A549 treated with Mapracorat at 1 μM for 4 hours (cell line): ENCODE results near the gene CDY2A. TPM values are rescaled to one million over a fixed set of nuclear protein-coding genes. Genes with fewer than 3 reads are reported as not detected.

Experiments
- total RNA-seq: library from RNA; stranded (reverse); fragments of 200-300 nt; extraction: Qiagen RNA extraction; gene quantifications from 5 replicates; pipeline ENCODE4 v1.2.3, GENCODE V29; 2022

Gene CDY2A, protein sequence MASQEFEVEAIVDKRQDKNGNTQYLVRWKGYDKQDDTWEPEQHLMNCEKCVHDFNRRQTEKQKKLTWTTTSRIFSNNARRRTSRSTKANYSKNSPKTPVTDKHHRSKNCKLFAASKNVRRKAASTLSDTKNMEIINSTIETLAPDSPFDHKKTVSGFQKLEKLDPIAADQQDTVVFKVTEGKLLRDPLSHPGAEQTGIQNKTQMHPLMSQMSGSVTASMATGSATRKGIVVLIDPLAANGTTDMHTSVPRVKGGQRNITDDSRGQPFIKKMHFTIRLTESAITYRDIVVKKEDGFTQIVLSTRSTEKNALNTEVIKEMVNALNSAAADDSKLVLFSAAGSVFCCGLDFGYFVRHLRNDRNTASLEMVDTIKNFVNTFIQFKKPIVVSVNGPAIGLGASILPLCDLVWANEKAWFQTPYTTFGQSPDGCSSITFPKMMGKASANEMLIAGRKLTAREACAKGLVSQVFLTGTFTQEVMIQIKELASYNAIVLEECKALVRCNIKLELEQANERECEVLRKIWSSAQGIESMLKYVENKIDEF
- not detected in 5 replicates for total RNA-seq

DNA sequence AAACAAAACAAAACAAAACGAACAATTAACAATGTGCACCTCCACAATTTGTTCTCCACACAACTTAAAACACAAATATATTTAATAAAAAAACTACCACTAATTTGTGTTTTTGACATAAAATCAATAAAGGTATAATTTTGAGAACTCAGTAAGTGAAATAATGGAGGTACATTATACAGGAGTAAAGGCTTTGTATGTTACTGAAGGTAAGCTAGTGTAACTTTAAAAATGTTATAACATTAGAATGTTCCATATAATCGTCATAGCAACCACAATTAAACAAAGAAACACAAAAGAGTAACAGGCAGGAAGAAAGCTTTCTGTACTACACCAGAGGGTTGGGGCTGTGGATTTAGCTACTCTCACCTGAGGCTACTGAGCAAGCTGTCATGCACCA lies at the start of gene CDY2A:
TSS of gene CDY2A (plus strand) at position 301 of the 400 bp plus-strand sequence. CDS start 328 bp downstream, outside the sequence.

Other genes with a start within 250 kb of the CDY2A start
- gene CDY2B, start 145.6 kb upstream of the CDY2A start, total RNA-seq = not detected in 5 replicates